H1 (cell line): Measurements from ENCODE around the gene KIF5A. TPM values are rescaled to one million over a fixed set of nuclear protein-coding genes. Genes with fewer than 3 reads are reported as not detected.

Experiments
- CTCF ChIA-PET: fragments of 300-600 bp; sonication (Branson Sonifier 250); formaldehyde crosslinking; loops from one replicate; lab custom pipeline; 2021; ENCODE audit not compliant: partially characterized antibody; lab: Charles Lee
- POLR2A ChIA-PET: fragments of 300-600 bp; sonication (Branson Sonifier 250); formaldehyde crosslinking; loops from one replicate; lab custom pipeline; 2021; ENCODE audit warnings: inconsistent platforms; ENCODE audit not compliant: partially characterized antibody; lab: Charles Lee
- DNase-seq, 2 experiments: peaks; one replicate each; pipeline versions ENCODE4 v3.0.0 to v3.0.0-alpha.2; 2010 to 2022; ENCODE audit warnings: low spot score in 2 of 2, low read depth in 1 of 2, mixed read lengths in 1 of 2
- FAIRE-seq: peaks from 2 replicates; lab custom pipeline; 2011; peaks lifted over from hg19 to GRCh38; lab: Jason Lieb, UNC
- H2AFZ ChIP-seq: 2 replicates; pipeline ENCODE4 v1.8.1; 2012; ENCODE audit warnings: low read length, inconsistent platforms
- H2AK5ac ChIP-seq: 2 replicates; pipeline ENCODE4 v1.6.1; 2013; ENCODE audit warnings: low read depth, low read length
- H2BK120ac ChIP-seq: replicated peaks from 2 replicates; pipeline ENCODE3; 2013; ENCODE audit warnings: low read depth, low read length, inconsistent platforms
- H2BK12ac ChIP-seq: 2 replicates; pipeline ENCODE4 v1.6.1; 2013; ENCODE audit warnings: low read depth, low read length
- H2BK15ac ChIP-seq: 2 replicates; pipeline ENCODE4 v1.6.1; 2013; ENCODE audit warnings: low read length
- H2BK20ac ChIP-seq: 2 replicates; pipeline ENCODE4 v1.6.1; 2013; ENCODE audit warnings: low read length
- H2BK5ac ChIP-seq: 2 replicates; pipeline ENCODE4 v1.6.1; 2013; ENCODE audit warnings: low read depth, low read length
- H3K14ac ChIP-seq: 2 replicates; pipeline ENCODE4 v1.6.1; 2013; ENCODE audit warnings: inconsistent platforms; ENCODE audit not compliant: insufficient read length
- H3K18ac ChIP-seq: 2 replicates; pipeline ENCODE4 v1.6.1; 2013; ENCODE audit warnings: low read length; ENCODE audit errors: extremely low read depth
- H3K23ac ChIP-seq: 2 replicates; pipeline ENCODE4 v1.6.1; 2013; ENCODE audit warnings: inconsistent platforms; ENCODE audit not compliant: insufficient read length
- H3K23me2 ChIP-seq: 2 replicates; pipeline ENCODE4 v1.6.1; 2013; ENCODE audit warnings: low read depth, low read length
- H3K27ac ChIP-seq: 2 replicates; pipeline ENCODE4 v1.6.1; 2011; ENCODE audit warnings: low read depth, low read length, inconsistent platforms
- H3K27me3 ChIP-seq, 4 experiments: replicated peaks in 1 of 4; 1 replicate in 1 of 4; 2 replicates in 3 of 4; pipeline versions ENCODE4 v1.6.1 to v1.8.1; 2011 to 2013; ENCODE audit warnings: low read length in 3 of 4, mild to moderate bottlenecking in 3 of 4, inconsistent platforms in 2 of 4, mixed read lengths in 2 of 4, moderate library complexity in 1 of 4; ENCODE audit not compliant: control insufficient read depth in 3 of 4, insufficient read depth in 3 of 4; ENCODE audit errors: extremely low read depth in 1 of 4
- H3K36me3 ChIP-seq, 4 experiments: 2 replicates each; pipeline versions ENCODE4 v1.6.1 to v1.8.1; 2011 to 2013; ENCODE audit warnings: mild to moderate bottlenecking in 4 of 4, low read length in 3 of 4, moderate library complexity in 2 of 4, control low read depth in 1 of 4, inconsistent platforms in 1 of 4; ENCODE audit not compliant: insufficient read depth in 4 of 4, control insufficient read depth in 2 of 4
- H3K4ac ChIP-seq: replicated peaks from 2 replicates; pipeline ENCODE3; 2013; ENCODE audit warnings: low read length, low read depth, mixed read lengths, inconsistent platforms; ENCODE audit not compliant: insufficient read length
- H3K4me1 ChIP-seq, 4 experiments: replicated peaks in 1 of 4; 1 replicate in 1 of 4; 2 replicates in 3 of 4; pipeline versions ENCODE4 v1.6.1 to v1.8.1; 2011 to 2013; ENCODE audit warnings: low read length in 3 of 4, inconsistent platforms in 2 of 4, mixed read lengths in 1 of 4; ENCODE audit not compliant: insufficient read depth in 4 of 4, control insufficient read depth in 3 of 4
- H3K4me2 ChIP-seq, 2 experiments: 2 replicates each; pipeline versions ENCODE4 v1.6.1 to v1.8.1; 2011 to 2013; ENCODE audit warnings: low read depth in 2 of 2, low read length in 2 of 2, control low read depth in 1 of 2, inconsistent platforms in 1 of 2, mild to moderate bottlenecking in 1 of 2; ENCODE audit not compliant: insufficient read depth in 1 of 2
- H3K4me3 ChIP-seq, 4 experiments: fragments of 200-600, 300-600 bp in 1 of 4; sonication (generic), shearing (Covaris generic), sonication (Bioruptor Twin) in 1 of 4; 2 replicates each; pipeline versions ENCODE4 v1.5.1 to v1.8.1; 2011 to 2016; ENCODE audit warnings: low read length in 4 of 4, low read depth in 3 of 4, control low read depth in 2 of 4, inconsistent platforms in 2 of 4, mild to moderate bottlenecking in 2 of 4, mixed read lengths in 1 of 4, moderate library complexity in 1 of 4; ENCODE audit not compliant: insufficient read depth in 2 of 4; ENCODE audit errors: extremely low read depth in 1 of 4
- H3K56ac ChIP-seq: replicated peaks from 2 replicates; pipeline ENCODE3; 2013; ENCODE audit warnings: low read depth, mild to moderate bottlenecking, mixed read lengths, low read length, inconsistent platforms; ENCODE audit not compliant: insufficient read length
- H3K79me1 ChIP-seq: 2 replicates; pipeline ENCODE4 v1.6.1; 2013; ENCODE audit warnings: low read depth, low read length, control low read depth
- H3K79me2 ChIP-seq, 2 experiments: 2 replicates each; pipeline versions ENCODE4 v1.6.1 to v1.8.1; 2012 to 2013; ENCODE audit warnings: low read length in 2 of 2, mild to moderate bottlenecking in 2 of 2, inconsistent platforms in 1 of 2; ENCODE audit not compliant: insufficient read depth in 2 of 2, control insufficient read depth in 1 of 2
- H3K9ac ChIP-seq, 4 experiments: replicated peaks in 1 of 4; 1 replicate in 1 of 4; 2 replicates in 3 of 4; pipeline versions ENCODE4 v1.6.1 to v1.8.1; 2011 to 2013; ENCODE audit warnings: low read depth in 3 of 4, low read length in 3 of 4, control low read depth in 2 of 4, mild to moderate bottlenecking in 2 of 4, moderate library complexity in 2 of 4, inconsistent platforms in 1 of 4; ENCODE audit errors: extremely low read depth in 1 of 4
- H3K9me3 ChIP-seq, 2 experiments: 2 replicates each; pipeline versions ENCODE4 v1.6.1 to v1.8.1; 2012 to 2013; ENCODE audit warnings: mild to moderate bottlenecking in 2 of 2, moderate library complexity in 2 of 2, control low read depth in 1 of 2, inconsistent platforms in 1 of 2, low read depth in 1 of 2, low read length in 1 of 2, mixed read lengths in 1 of 2; ENCODE audit not compliant: insufficient read depth in 2 of 2
- H4K20me1 ChIP-seq, 2 experiments: replicated peaks in 1 of 2; 2 replicates each; pipeline versions ENCODE3 to v1.8.1; 2011 to 2013; ENCODE audit warnings: inconsistent platforms in 2 of 2, low read length in 2 of 2, mild to moderate bottlenecking in 1 of 2; ENCODE audit not compliant: insufficient read depth in 2 of 2, control insufficient read depth in 1 of 2
- H4K5ac ChIP-seq: 2 replicates; pipeline ENCODE4 v1.6.1; 2013; ENCODE audit warnings: low read length, low read depth, mixed read lengths, inconsistent platforms; ENCODE audit not compliant: insufficient read length
- H4K8ac ChIP-seq: 2 replicates; pipeline ENCODE4 v1.8.0; 2013; ENCODE audit warnings: mild to moderate bottlenecking, moderate library complexity, low read length, inconsistent platforms; ENCODE audit not compliant: insufficient read depth; ENCODE audit errors: extremely low read depth
- H4K91ac ChIP-seq: replicated peaks from 2 replicates; pipeline ENCODE3; 2013; ENCODE audit warnings: low read length, mixed read lengths, inconsistent platforms; ENCODE audit not compliant: insufficient read length
- E2F6 ChIP-seq: IDR thresholded peaks from 2 replicates; pipeline ENCODE4 v1.6.1; 2012; ENCODE audit warnings: inconsistent platforms
- JUN ChIP-seq: IDR thresholded peaks from 2 replicates; pipeline ENCODE4 v1.6.1; 2011; ENCODE audit warnings: low read depth, mild to moderate bottlenecking, improper control_type of control experiment, low read length
- KDM4A ChIP-seq: IDR thresholded peaks from one replicate; pipeline ENCODE4 v1.7.1; 2012; ENCODE audit warnings: low read depth, mild to moderate bottlenecking, moderate library complexity, low read length, inconsistent platforms; ENCODE audit not compliant: severe bottlenecking
- POLR2AphosphoS5 ChIP-seq: IDR thresholded peaks from 2 replicates; pipeline ENCODE4 v1.6.1; 2011; ENCODE audit warnings: low read depth, low read length
- SP1 ChIP-seq: IDR thresholded peaks from 2 replicates; pipeline ENCODE4 v1.6.1; 2011; ENCODE audit warnings: low read depth, low read length
- USF2 ChIP-seq: IDR thresholded peaks from 2 replicates; pipeline ENCODE4 v1.6.1; 2011; ENCODE audit warnings: low read length, improper control_type of control experiment
- WGBS, 2 experiments: shearing (Covaris generic) in 1 of 2; methylation state at CpG; one replicate each; pipeline versions ENCODE4 v1.1.6 to v1.1.7; 2013 to 2015; ENCODE audit warnings: low lambda C conversion rate in 2 of 2, mixed read lengths in 2 of 2, inconsistent platforms in 1 of 2, low coverage in 1 of 2, missing lambda C conversion rate in 1 of 2; ENCODE audit not compliant: insufficient replicate concordance in 2 of 2, insufficient coverage in 1 of 2, insufficient read length in 1 of 2; ENCODE audit errors: extremely low coverage in 1 of 2, missing lambda C conversion rate in 1 of 2; 5-methylcytosine and 5-hydroxymethylcytosine counted together
- polyA plus RNA-seq, 7 experiments: library from polyadenylated mRNA; depleted of rRNA in 3 of 7; stranded (reverse) in 5 of 7; unstranded in 2 of 7; fragments of >200 nt in 5 of 7; fragments of 200-250 nt in 2 of 7; gene quantifications; 1 replicate in 5 of 7; 2 replicates in 1 of 7; 4 replicates in 1 of 7; pipeline versions ENCODE4 v1.2.1 to v1.2.3, GENCODE V29; 2011 to 2013; ENCODE audit warnings: missing spikeins in 2 of 7, mixed read lengths in 2 of 7
- total RNA-seq: library from RNA; stranded (reverse); fragmentation: NEBNext Ultra II Directional; extraction: Animal tissue kit (Norgen Biotek cat#: 25700); gene quantifications from 2 replicates; pipeline ENCODE4 v1.2.1, GENCODE V29; 2021

KIF5A gene
- total and polyA plus RNA-seq, 2 of the 8 experiments (the other 6 are each of a cell fraction or from before 2014, with no cell fraction given), result 10.7 to 21.9 TPM

- Histone ChIP-seq H3K4me2 (peak within 1 kb of the TSS; percentile 81 to 91), H2AK5ac (0 out of 2 replicates have a peak within 1 kb of the TSS, but pooled peaks have one; percentile 2), H3K79me2 (peaks cover 0 to 28% of the 10 kb centered on the region in 2 experiments; a peak in 2 of 4 replicates), H3K4ac (peak within 1 kb of the TSS; percentile 84), H4K5ac (peak within 1 kb of the TSS; percentile 87), H2BK12ac (peak within 1 kb of the TSS; percentile 7; the same call in 1 of the 2 replicates), H2BK120ac (peak within 1 kb of the TSS; percentile 15), H3K4me3 (peak within 1 kb of the TSS; percentile 58 to 95 (median 83)), H3K9me3 (no peaks in the 10 kb centered on the region), H3K27me3 (no peaks in the 10 kb centered on the region), H3K23me2 (peaks cover 19% of the 10 kb centered on the region), H3K79me1 (no peaks in the 10 kb centered on the region; the same call in 1 of the 2 replicates), H2AFZ (no peak within 1 kb of the TSS), H3K27ac (peak within 1 kb of the TSS; percentile 25; the same call in 1 of the 2 replicates), H3K18ac (peak within 1 kb of the TSS; percentile 83), H2BK20ac (no peak within 1 kb of the TSS), H3K56ac (peak within 1 kb of the TSS; percentile 42), H4K8ac (peak within 1 kb of the TSS; percentile 7; the same call in 1 of the 2 replicates), H4K91ac (no peak within 1 kb of the TSS), H2BK15ac (no peak within 1 kb of the TSS), H3K9ac (peak within 1 kb of the TSS in 3 of 4 experiments; percentile 1 to 55 (median 48); a peak in 6 of 7 replicates), H3K23ac (no peak within 1 kb of the TSS), H3K4me1 (peaks cover 8 to 24% (median 14%) of the 10 kb centered on the region in 4 experiments), H3K14ac (no peak within 1 kb of the TSS), H3K36me3 (peaks cover 6 to 30% (median 7%) of the 10 kb centered on the region in 4 experiments), H4K20me1 (peaks cover 7 to 19% of the 10 kb centered on the region in 2 experiments), H2BK5ac (peak within 1 kb of the TSS; percentile 61)
- CTCF ChIA-PET, result interaction anchor here (1.0 kb wide), 1 partner anchor 10 kb away, joined by 3 read pairs; no protein-coding TSS in a partner anchor
- no peak for FAIRE-seq
- WGBS, 2 experiments, result 4% methylated on average over 28 of the region's 57 CpGs; no CpG with 5 or more reads in 1 of the 2 experiments
- POLR2A ChIA-PET, result interaction anchor here (1.6 to 3.0 kb wide), 4 partner anchors 8 to 67 kb away, joined by 6 to 25 read pairs (median 17); partner anchors contain the start of gene INHBE
- peak in 1 of 2 experiments; percentile 89 for DNase-seq
- no peak for TF ChIP-seq SP1
- no peak for TF ChIP-seq JUN
- 0 out of 2 replicates have a peak, but pooled peaks have one; percentile 18 for TF ChIP-seq POLR2AphosphoS5
- no peak for TF ChIP-seq E2F6
- TF ChIP-seq USF2, result peak; percentile 72
- TF ChIP-seq KDM4A, result peak; percentile 8
Measured at GRCh38 chr12:57522011-57522886, 27.6 kb upstream of the KIF5A start, which contains the start of gene MBD6. Gene MBD6 (plus strand): TSS chr12:57522824. CDS start chr12:57524304, 1,480 bp downstream.
